HepG2 (cell line): ENCODE data around the gene CACNA1G. TPM values are rescaled to one million over a fixed set of nuclear protein-coding genes. Genes with fewer than 3 reads are reported as not detected.

ENCODE experiments used
- ARHGAP35 ChIP-seq: sonication (generic); formaldehyde crosslinking; IDR thresholded peaks from 2 replicates; pipeline ENCODE4 v1.9.0; 2022; ENCODE audit warnings: mild to moderate bottlenecking, inconsistent platforms, moderate library complexity, missing genetic modification reagents, borderline replicate concordance
- ATF1 ChIP-seq: IDR thresholded peaks from 2 replicates; pipeline ENCODE4 v1.6.1; 2016; ENCODE audit warnings: mild to moderate bottlenecking, control low read depth
- CBFB ChIP-seq: sonication (generic); formaldehyde crosslinking; IDR thresholded peaks from 2 replicates; pipeline ENCODE4 v1.4.0; 2020; ENCODE audit warnings: missing genetic modification reagents
- EZH2 ChIP-seq: conservative IDR thresholded peaks from 2 replicates; pipeline ENCODE4 v1.6.1; 2012; ENCODE audit warnings: mild to moderate bottlenecking, low read depth, low read length, moderate library complexity
- HOXA3 ChIP-seq: sonication (generic); formaldehyde crosslinking; IDR thresholded peaks from 2 replicates; pipeline ENCODE4 v1.5.0; 2020; ENCODE audit warnings: missing genetic modification reagents
- JUN ChIP-seq: sonication (generic); formaldehyde crosslinking; IDR thresholded peaks from 2 replicates; pipeline ENCODE4 v1.4.0; 2020; ENCODE audit warnings: mild to moderate bottlenecking, missing genetic modification reagents
- KLF15 ChIP-seq: sonication (generic); formaldehyde crosslinking; IDR thresholded peaks from 2 replicates; pipeline ENCODE4 v1.8.1; 2023; ENCODE audit warnings: borderline replicate concordance, mild to moderate bottlenecking, inconsistent platforms, missing genetic modification reagents, mixed read lengths
- KMT2B ChIP-seq: IDR thresholded peaks from 2 replicates; pipeline ENCODE4 v1.6.1; 2016; ENCODE audit warnings: missing genetic modification reagents, missing compliant biosample characterization
- SNAPC2 ChIP-seq: sonication (generic); formaldehyde crosslinking; IDR thresholded peaks from 2 replicates; pipeline ENCODE4 v1.8.1; 2022; ENCODE audit warnings: mild to moderate bottlenecking, missing genetic modification reagents
- STAG1 ChIP-seq: sonication (generic); formaldehyde crosslinking; IDR thresholded peaks from 2 replicates; pipeline ENCODE4 v1.4.0; 2020; ENCODE audit warnings: missing genetic modification reagents
- TRAFD1 ChIP-seq: sonication (generic); formaldehyde crosslinking; IDR thresholded peaks from 2 replicates; pipeline ENCODE4 v1.5.1; 2020; ENCODE audit warnings: missing genetic modification reagents, mild to moderate bottlenecking, borderline replicate concordance
- ZC3H13 ChIP-seq: sonication (generic); formaldehyde crosslinking; IDR thresholded peaks from 2 replicates; pipeline ENCODE4 v1.8.1; 2023; ENCODE audit warnings: mild to moderate bottlenecking, missing genetic modification reagents, moderate library complexity
- ZNF124 ChIP-seq: sonication (generic); formaldehyde crosslinking; IDR thresholded peaks from 2 replicates; pipeline ENCODE4 v1.4.0; 2020; ENCODE audit warnings: missing genetic modification reagents
- ZNF326 ChIP-seq: sonication (generic); formaldehyde crosslinking; IDR thresholded peaks from 2 replicates; pipeline ENCODE4 v1.4.0; 2020; ENCODE audit warnings: missing genetic modification reagents, borderline replicate concordance
- polyA plus RNA-seq, 8 experiments: library from polyadenylated mRNA; depleted of rRNA in 3 of 8; stranded (reverse) in 7 of 8; unstranded in 1 of 8; fragments of >200 nt; fragmentation: Illumina TruSeq in 4 of 8; extraction: Trizol in 4 of 8; gene quantifications; 2 replicates each; pipeline versions ENCODE4 v1.2.1 to v1.2.3, GENCODE V29; 2011 to 2016; ENCODE audit warnings: low read depth in 4 of 8, missing spikeins in 1 of 8, mixed read lengths in 1 of 8; ENCODE audit not compliant: insufficient read depth in 1 of 8
- total RNA-seq, 5 experiments: library from RNA; depleted of rRNA; stranded (reverse); fragments of >200 nt; fragmentation: Illumina TruSeq; extraction: Trizol; gene quantifications; 2 replicates each; pipeline ENCODE4 v1.2.3, GENCODE V29; 2016; ENCODE audit warnings: low read depth in 1 of 5
- TF ChIP-seq, protein P1 (sequence below): sonication (generic); formaldehyde crosslinking; IDR thresholded peaks from 2 replicates; pipeline ENCODE4 v1.5.0; 2020; ENCODE audit warnings: mild to moderate bottlenecking, missing genetic modification reagents
- TF ChIP-seq, protein P2 (sequence below): sonication (generic); formaldehyde crosslinking; IDR thresholded peaks from 2 replicates; pipeline ENCODE4 v1.4.0; 2020; ENCODE audit warnings: missing genetic modification reagents, mild to moderate bottlenecking, borderline replicate concordance
- TF ChIP-seq, protein P3 (sequence below): fragments of 450-650 bp; IDR thresholded peaks from 2 replicates; pipeline ENCODE4 v1.6.1; 2017; ENCODE audit warnings: mild to moderate bottlenecking
- TF ChIP-seq, protein P4 (sequence below): sonication (generic); formaldehyde crosslinking; IDR thresholded peaks from 2 replicates; pipeline ENCODE4 v1.8.0; 2022; ENCODE audit warnings: missing genetic modification reagents, mild to moderate bottlenecking, inconsistent platforms, borderline replicate concordance

The CACNA1G gene
- total and polyA plus RNA-seq, 2 of the 13 experiments (the other 11 are each of a cell fraction or from before 2014, with no cell fraction given), result 0.02 TPM; not detected in 1

- TF ChIP-seq, protein P1, sequence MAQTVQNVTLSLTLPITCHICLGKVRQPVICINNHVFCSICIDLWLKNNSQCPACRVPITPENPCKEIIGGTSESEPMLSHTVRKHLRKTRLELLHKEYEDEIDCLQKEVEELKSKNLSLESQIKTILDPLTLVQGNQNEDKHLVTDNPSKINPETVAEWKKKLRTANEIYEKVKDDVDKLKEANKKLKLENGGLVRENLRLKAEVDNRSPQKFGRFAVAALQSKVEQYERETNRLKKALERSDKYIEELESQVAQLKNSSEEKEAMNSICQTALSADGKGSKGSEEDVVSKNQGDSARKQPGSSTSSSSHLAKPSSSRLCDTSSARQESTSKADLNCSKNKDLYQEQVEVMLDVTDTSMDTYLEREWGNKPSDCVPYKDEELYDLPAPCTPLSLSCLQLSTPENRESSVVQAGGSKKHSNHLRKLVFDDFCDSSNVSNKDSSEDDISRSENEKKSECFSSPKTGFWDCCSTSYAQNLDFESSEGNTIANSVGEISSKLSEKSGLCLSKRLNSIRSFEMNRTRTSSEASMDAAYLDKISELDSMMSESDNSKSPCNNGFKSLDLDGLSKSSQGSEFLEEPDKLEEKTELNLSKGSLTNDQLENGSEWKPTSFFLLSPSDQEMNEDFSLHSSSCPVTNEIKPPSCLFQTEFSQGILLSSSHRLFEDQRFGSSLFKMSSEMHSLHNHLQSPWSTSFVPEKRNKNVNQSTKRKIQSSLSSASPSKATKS (CRISPR knock-in tag), result no peak
- TF ChIP-seq SNAPC2 (no peak), JUN (no peak), KMT2B (CRISPR knock-in tag) (no peak), ZNF326 (CRISPR knock-in tag) (no peak), HOXA3 (peak; percentile 60), EZH2 (no peak), KLF15 (CRISPR knock-in tag) (no peak), ARHGAP35 (CRISPR knock-in tag) (no peak), TRAFD1 (CRISPR knock-in tag) (no peak), ZC3H13 (CRISPR knock-in tag) (no peak), STAG1 (CRISPR knock-in tag) (no peak), ZNF124 (CRISPR knock-in tag) (no peak), ATF1 (CRISPR knock-in tag) (no peak), CBFB (CRISPR knock-in tag) (no peak)
- TF ChIP-seq, protein P2, sequence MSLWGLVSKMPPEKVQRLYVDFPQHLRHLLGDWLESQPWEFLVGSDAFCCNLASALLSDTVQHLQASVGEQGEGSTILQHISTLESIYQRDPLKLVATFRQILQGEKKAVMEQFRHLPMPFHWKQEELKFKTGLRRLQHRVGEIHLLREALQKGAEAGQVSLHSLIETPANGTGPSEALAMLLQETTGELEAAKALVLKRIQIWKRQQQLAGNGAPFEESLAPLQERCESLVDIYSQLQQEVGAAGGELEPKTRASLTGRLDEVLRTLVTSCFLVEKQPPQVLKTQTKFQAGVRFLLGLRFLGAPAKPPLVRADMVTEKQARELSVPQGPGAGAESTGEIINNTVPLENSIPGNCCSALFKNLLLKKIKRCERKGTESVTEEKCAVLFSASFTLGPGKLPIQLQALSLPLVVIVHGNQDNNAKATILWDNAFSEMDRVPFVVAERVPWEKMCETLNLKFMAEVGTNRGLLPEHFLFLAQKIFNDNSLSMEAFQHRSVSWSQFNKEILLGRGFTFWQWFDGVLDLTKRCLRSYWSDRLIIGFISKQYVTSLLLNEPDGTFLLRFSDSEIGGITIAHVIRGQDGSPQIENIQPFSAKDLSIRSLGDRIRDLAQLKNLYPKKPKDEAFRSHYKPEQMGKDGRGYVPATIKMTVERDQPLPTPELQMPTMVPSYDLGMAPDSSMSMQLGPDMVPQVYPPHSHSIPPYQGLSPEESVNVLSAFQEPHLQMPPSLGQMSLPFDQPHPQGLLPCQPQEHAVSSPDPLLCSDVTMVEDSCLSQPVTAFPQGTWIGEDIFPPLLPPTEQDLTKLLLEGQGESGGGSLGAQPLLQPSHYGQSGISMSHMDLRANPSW, result no peak
- TF ChIP-seq, protein P3, sequence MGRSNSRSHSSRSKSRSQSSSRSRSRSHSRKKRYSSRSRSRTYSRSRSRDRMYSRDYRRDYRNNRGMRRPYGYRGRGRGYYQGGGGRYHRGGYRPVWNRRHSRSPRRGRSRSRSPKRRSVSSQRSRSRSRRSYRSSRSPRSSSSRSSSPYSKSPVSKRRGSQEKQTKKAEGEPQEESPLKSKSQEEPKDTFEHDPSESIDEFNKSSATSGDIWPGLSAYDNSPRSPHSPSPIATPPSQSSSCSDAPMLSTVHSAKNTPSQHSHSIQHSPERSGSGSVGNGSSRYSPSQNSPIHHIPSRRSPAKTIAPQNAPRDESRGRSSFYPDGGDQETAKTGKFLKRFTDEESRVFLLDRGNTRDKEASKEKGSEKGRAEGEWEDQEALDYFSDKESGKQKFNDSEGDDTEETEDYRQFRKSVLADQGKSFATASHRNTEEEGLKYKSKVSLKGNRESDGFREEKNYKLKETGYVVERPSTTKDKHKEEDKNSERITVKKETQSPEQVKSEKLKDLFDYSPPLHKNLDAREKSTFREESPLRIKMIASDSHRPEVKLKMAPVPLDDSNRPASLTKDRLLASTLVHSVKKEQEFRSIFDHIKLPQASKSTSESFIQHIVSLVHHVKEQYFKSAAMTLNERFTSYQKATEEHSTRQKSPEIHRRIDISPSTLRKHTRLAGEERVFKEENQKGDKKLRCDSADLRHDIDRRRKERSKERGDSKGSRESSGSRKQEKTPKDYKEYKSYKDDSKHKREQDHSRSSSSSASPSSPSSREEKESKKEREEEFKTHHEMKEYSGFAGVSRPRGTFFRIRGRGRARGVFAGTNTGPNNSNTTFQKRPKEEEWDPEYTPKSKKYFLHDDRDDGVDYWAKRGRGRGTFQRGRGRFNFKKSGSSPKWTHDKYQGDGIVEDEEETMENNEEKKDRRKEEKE, result no peak
- TF ChIP-seq, protein P4, sequence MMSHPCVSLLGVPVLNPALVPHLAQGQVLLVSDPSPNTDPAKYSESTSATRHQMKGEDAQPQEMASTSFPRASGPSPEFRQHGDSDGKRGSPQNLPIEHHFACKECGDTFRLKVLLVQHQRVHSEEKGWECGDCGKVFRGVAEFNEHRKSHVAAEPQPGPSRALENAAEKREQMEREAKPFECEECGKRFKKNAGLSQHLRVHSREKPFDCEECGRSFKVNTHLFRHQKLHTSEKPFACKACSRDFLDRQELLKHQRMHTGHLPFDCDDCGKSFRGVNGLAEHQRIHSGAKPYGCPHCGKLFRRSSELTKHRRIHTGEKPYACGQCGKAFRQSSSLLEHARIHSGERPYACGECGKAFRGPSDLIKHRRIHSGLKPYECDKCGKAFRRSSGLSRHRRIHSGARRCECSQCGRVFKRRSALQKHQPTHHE (CRISPR knock-in tag), result no peak
Measured at GRCh38 chr17:50642722-50643656, 82.5 kb downstream of the CACNA1G start (continued).
